Lung microvascular endothelial cell (primary cell): ENCODE results near the gene EGFLAM. TPM values are rescaled to one million over a fixed set of nuclear protein-coding genes. Genes with fewer than 3 reads are reported as not detected.
"Not testable (repeated sequence)": the region's sequence is repeated elsewhere in the genome, so short reads cannot be mapped to it uniquely, and the experiment has no call there.

Experiments used
- DNase-seq, 2 donors: peaks; one replicate each; pipeline versions ENCODE4 v3.0.0 to v3.0.0-alpha.2; 2010; ENCODE audit warnings: low read depth in 2 of 2
- total RNA-seq: library from RNA; depleted of rRNA; stranded (reverse); fragments of >200 nt; gene quantifications from 2 replicates; pipeline ENCODE4 v1.2.1, GENCODE V29; 2014

Gene EGFLAM
- total RNA-seq, 1 donor from 2014 or later: 0.20 TPM

DNA sequence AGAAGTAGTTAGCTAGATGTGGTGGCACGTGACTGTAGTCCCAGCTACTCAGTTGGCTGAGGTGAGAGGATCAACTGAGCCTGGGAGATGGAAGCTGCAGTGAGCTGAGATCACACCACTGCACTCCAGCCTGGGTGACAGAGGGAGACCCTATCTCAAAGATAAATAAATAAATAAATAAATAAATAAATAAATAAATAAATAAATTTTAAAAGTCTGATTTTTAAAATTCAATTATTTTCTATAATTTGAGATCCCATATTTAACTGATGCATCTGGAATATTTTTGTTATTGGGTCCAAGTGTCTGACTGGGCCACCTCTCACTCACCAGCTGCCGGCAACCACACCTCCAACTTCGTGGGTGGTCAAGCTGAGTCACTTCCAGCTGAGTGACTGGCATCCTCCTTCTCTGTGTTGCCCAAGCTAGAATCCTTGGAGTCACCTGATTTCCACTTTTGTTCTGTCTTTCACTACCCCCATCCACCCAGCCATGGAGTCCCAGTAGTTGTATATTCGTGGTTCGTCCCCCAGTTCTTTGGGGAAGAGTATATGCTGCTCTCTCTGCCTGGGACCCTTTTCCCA lies 70.9 kb downstream of the EGFLAM start:
- DNase-seq: peak in 1 of 2 donors; percentile 21

DNA sequence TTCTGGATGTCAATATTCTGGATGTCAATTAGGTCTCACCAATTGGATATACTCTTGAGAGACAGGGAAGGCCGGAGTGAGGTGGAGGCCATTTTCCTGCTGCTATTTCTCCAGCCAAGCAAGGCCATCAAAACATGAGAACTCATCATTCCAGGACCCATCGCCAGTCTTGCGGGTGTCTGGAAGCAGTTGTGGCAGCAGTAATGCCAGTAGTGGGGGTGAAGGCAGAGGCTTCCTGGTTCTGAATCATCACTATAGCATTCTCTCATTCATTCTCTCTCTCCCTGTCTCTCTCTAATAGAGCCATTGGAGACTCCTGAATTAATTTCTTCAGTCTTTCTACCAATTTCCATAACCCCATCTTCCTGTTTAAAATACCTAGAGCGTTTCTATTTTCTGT lies 71.8 kb downstream of the EGFLAM start:
- DNase-seq: no peak

DNA sequence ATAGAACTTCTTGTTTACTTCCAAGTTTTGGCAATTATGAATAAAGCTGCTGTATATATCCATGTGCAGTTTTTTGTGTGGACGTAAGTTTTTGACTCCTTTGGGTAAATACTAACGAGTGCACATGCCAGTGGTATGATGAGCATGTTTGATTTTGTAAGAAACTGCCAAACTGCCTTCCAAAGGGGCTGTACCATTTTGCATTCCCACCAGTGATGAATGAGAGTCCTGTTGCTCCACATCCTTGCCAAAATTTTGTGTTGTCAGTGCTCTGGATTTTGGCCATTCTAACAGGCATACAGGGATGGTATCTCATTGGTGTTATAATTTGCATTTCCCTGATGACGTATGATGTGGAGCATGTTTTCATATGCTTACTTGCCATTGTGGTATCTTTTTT lies 73.5 kb downstream of the EGFLAM start:
- DNase-seq: no peak

DNA sequence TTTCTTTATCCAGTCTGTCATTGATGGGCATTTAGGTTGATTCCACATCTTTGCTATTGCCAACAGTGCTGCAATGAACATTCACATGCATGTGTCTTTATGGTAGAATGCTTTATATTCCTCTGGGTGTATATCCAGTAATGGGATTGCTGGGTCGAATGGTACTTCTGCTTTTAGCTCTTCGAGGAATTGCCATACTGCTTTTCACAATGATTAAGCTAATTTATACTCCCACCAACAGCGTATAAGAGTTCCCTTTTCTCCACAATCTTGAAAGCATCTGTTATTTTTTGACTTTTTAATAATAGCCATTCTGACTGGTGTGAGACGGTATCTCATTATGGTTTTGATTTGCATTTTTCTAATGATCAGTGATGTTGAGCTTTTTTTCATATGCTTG lies 74.8 kb downstream of the EGFLAM start:
- not testable (repeated sequence) for DNase-seq

DNA sequence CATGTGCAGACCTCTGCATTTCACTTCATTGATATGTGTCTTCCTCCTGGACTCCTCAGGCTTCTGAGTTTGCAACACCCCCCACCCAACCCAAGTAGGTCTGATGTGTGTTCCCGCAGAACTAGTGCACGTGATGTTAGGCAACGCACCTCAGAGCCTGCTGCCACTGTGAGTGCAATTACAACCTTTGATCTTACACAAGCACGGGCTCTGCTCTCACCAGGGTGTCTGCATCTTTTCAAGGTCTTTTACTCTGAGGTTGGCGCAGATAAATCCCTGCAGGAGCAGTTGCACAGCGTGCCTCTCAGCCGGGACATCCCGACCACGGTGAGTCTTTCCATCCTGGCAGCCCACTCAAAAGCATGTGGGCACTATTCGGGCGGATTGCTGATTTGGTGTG lies 80.1 kb downstream of the EGFLAM start:
- no peak for DNase-seq

DNA sequence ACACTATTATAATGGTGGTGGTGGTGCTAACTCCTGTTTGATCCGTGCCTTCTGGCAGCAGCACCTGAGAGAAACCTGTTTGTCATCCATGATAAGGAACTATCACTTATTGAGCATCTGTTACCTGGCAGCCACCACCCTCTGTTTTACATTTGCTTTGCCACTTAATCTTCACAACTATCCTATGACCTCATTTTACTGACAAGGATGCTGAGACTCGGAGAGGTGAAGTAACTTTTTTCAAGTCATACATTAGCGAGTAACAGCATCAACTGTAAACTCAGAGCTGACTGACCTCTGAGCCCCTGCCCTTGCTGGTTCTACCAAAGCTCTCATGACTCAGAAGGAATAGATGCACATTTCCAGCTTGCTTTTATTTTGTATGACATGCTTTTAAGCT lies 81.1 kb downstream of the EGFLAM start:
- DNase-seq: no peak

DNA sequence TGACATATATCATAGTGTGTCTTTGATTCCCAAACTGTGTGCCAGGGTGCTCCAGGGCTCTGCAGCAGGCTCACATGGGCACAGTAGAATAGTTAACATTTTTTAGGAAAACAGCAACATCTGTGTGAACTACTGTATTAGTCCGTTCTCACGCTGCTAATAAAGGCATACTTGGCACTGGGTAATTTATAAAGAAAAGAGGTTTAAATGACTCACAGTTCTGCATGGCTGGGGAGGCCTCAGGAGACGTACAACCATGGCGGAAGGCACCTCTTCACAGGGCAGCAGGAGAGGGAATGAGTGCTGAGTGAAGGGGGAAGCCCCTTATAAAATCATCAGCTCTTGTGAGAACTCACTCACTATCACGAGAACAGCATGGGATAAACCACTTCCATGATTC lies 82.7 kb downstream of the EGFLAM start:
- DNase-seq: no peak

DNA sequence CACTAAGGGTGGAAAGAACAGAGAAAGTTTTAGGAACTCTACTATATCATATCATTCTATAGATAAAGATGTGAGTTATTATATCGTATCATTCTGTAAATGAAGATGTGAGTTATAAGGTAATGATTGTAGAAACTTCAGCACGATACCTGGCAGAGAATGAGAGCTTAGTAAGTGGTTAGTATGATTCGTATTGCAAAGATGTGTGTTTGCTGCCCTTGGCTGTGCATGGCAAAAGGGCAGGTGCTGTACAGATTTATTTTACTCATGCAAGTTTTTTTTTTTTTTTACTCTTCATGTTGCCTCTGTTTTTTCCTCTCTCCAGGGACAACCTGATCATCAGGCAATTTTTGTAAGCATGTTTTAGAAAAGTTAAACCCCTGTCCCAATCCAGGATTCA lies 83.3 kb downstream of the EGFLAM start:
- DNase-seq: no peak

DNA sequence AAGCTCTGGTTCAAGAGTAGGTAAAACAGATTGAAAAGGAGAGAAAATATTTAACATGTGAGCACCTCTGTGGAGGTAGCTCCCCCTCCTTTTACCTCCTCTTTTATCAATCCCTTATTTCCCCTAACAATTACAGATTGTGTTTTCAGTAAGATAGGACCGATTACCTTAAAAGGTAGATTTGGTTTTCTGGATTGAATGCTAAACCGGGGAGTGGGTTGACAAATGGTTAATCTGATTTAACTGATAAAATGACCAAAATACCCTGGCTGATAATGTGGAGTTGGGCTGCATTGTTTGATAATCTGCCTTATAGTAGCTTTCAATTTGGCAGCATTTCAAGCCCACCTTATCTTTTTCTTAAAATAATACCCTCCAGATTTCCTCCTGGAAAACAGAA lies 83.9 kb downstream of the EGFLAM start:
- DNase-seq: no peak

DNA sequence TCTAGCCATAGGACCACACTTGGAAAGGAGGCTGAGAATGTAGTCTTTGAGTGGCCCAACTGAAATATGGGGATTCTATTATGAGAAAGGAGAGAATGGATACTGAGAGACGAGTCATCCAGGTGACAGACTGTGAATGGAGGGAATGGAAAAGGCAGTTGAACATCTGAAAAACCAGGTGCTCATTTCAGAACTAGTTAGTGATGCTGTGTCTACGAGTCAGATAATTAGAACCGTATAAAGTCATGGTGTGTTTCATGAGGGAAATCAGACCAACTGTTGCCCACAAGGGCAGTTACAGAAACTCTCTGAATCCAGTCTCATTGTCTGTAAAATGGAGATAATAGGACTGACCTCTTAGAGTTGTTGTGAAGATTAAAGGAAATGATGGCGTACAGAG lies 86.5 kb downstream of the EGFLAM start:
- DNase-seq: no peak

DNA sequence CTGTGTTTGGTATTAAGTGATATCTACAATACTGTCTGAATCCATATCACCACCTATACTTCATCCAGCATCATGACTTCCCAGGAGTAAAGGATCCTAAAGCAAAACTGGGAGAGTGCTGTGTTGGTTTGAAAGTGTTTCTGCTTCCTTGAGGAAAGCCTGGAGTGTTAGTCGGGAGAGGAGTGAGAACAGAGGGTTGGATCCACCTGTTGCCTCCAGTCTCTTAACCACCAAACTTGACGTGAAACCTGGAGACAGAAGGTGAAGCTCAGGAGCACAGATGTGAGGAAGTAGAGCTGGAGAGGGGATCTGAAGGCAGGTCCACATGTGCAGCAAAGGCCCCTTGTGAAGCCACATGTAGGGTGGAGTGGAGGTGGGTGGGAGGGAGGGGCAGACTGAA lies 88.2 kb downstream of the EGFLAM start:
- no peak for DNase-seq

DNA sequence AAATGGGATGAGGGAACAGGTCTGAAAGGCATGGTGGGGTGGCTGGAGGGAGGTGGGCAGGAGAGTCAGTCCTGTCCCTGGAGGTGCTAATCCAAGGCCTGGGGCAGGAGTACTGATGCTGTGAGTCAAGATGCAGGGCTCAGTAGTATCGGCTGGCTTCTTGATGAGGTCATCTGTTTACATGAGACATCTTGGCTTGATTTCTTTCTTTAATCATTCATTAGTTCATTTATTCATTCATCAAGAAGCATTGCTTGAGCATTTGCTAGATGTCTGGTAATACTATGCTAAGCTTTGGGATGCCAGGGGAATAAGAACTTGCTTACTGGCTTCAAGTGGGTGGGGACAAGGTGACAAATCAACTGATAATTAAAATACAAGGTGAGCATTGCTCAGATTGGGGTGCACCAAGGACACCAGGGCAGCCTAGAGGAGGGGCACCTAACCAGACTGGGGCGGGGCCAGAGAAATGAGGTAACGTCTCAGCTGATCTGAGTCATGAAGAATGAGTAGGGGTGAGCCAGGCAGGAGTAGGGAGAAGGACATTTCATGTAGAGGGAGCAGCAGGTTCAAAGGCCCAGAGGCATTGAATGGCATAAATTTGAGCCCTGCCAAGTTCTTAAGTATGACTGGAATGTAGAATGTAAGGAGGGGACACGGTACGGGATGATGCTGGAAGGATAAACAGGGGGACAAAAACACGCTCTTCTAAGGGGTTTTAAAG lies 88.8 kb downstream of the EGFLAM start:
- no peak for DNase-seq

DNA sequence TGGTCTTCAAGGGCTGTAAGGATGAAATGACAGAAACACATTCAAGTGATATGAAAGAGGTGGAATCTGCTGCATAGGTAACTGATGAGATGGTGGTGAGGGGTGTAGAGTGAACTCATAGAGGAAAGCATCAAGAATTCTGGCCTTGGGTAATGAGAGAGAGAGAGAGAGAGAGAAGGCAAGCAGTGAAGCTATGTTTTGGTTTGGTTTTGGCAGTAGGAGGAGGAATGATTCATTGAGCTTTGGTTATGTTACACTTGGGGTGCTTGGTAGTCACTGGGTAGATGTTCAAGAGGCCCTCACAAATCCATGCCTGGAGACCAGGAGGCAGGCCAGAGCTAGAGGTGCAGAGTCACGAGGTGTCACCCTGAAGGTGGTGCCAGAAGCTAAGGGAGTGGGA lies 89.5 kb downstream of the EGFLAM start:
- DNase-seq: no peak

DNA sequence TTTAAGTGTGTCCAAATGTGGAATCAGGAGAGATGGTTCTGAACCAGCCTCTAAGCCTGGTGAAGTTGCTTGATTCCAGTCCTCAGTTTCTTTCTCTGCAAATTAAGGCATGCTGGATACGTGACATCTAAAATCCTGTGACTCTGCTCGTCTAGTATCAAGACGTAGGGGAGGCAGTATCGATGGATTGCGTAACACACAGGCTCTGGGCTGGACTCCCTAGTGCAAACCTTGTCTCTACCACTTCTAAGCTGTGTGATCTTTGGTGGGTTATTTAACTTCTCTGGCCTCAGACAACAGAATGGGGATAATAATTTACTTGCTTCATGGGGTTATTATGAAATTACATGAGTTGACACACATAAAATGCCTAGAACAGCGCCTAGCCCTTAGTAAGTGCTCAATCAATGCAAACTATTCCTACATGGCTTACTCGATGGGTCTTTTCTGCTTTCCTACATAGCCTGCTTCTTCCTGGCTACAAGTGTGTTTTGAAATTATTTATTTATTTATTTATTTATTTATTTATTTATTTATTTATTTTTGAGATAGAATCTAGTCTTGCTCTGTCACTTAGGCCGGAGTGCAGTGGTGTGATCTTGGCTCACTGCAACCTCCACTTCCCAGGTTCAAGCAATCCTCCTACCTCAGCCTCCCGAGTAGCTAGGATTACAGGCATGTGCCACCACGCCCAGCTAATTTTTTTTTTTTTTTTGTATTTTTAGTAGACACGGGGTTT lies 102.1 kb downstream of the EGFLAM start:
- no peak for DNase-seq

DNA sequence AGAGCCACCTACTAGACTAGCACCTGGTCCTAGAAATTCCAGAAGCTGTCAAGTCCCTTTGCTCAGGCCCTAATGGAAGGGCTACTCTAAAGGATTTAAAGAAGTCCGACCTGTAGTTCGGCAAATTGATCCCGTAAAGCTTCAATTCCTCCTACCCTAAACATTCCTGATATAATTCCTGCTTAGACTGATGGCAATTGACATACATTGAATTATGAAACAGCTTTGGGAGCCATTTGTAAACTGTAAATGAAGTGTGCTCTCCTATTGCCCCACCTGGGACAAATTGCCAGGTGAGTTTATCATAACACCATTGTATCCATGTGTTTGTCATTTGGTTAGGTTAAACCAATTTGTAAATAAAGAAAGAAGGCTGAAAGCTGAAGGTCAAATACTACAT lies 104.4 kb downstream of the EGFLAM start:
- no peak for DNase-seq

DNA sequence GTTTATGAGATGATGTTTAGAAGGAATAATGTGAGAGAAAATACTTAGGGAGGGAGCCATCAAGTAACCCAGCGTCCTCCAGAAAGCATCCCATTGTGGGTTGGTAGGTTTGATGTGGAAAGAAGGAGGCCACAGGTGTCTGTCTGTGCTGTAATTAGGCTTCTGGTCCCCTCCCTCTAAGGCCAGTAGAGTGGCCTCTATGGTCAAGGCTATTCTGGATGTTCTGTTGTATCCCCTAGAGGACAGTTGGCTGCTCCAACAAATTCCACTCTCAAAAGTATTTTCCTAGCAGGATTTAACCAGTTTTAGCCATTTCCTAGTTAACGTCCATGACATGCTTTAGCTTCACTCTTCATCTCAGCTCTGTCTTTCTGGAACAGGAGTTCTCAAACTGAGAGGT lies 106.5 kb downstream of the EGFLAM start:
- no peak for DNase-seq

DNA sequence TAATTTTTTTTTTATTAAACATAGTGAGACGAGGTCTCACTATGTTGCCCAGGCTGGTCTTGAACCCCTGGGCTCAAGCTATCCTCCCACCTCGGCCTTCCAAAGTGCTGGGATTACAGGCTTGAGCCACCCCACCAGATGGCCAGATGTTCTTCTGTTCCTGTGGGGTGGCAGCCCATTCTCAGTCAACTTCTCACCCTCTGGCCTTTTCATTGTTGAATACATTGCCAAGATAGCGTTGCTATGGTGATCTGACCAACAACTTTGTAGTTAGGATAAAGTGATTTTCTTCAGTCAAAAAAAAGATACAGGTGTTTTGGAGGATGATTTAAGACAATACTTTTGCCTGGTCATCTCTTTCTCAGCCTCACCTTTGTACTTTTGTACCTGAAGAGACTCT lies 109.1 kb downstream of the EGFLAM start:
- DNase-seq: peak; percentile 2 to 4

DNA sequence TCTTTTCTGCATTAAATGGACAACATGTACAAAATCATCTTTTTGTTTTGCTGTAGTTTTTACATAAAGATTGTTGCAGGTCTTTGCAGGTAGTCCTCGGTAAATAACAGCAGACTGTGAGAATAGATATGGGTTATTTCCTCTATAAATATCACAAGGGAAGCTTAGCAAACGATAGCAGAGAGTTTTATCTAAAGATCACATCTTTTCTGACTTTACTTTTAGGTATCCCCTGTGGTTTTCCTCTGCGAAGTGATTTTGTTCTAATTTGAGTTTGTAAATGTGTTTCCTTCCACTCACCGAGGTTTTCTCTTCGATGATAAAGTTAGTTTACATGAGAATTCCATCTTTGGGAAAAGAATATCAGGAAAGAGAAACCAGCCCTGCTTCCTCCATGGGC lies 109.6 kb downstream of the EGFLAM start:
- no peak for DNase-seq

DNA sequence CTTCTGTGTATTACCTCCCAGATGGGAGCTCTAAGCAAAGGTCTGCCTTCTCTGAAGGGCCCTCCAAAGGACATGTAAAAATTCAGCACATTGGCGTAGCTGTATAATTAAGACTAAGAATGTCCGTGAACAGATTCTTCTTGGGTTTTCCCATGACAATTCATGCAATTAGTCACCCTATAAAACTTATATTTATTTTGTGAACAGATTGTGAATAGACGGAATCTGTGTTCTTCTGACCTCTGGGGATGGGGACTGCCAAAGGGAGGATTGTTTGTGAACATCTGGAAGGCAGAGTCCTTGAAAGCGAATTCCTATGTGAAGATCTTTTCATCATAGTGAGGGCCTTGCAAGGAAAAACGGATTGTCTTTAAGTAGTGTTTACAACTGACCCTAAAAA lies 111.3 kb downstream of the EGFLAM start:
- no peak for DNase-seq

DNA sequence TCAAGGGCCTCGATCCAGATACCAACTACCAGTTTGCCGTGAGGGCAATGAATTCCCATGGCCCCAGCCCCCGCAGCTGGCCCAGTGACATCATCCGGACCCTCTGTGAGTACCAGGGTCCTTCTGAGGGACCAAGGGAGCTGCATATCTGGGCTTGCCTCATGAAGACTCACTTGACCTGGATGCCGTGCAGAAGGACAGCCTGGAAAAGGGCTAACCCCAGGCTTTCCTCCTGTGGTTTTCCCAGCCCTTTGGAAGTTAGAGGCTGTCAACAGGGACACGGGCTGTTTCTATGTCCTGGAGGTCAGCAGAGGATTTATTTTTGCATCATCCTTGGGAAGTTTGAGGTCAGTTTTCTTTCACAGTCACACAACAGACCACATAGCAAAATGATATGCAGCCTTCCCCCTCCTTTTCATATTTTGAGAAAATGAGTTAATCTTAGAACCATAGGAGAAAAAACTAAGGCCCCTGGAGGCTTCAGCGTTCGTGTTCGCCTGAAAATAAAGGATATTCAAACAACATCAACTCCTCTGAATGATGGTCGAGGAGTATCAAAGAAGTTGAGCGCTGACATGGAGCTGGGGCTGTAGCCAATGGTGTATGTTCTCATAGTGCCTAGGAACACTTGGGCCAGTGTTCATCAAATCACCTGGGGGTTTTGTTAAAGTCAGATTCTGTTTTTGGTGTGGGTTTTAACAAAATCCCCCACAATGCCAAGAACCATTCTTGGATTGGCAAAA lies 112.2 kb downstream of the EGFLAM start:
- no peak for DNase-seq

DNA sequence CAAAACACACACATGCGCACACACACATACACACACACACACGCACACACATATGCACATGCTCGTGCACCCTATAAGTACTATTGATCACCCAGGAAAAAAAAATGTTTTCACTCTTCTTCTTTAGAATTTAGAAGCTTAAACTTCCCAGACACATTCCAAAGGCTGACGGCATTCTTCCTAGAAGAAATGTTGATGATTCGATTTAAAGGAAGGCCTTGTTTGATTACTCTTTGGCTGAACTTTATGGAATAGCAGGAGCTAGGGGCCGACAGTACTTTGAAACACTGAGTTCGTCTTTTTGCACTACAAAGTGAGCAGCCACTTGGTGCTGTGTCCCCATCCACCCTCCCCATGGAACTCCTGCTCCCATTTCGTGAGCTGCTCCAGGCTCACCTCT lies 113.2 kb downstream of the EGFLAM start:
- no peak for DNase-seq

DNA sequence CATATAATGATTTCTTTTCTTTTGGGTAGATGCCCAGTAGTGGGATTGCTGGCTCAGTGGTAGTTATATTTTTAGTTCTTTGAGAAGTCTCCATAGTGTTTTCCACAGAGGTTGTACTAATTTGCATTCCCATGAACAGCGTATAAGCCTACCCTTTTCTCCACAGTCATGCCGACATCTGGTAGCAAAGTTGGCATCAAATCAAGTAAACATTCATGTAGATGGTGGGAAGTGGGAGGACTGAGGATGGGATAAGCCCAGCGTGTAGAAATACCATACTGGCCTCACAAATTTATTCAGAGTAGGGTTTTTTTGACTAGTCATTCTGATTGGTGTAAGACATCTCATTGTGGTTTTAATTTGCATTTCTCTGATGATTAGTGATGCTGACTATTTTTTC lies 115.4 kb downstream of the EGFLAM start:
- DNase-seq: peak in 1 of 2 donors; percentile 21
